Tibial artery (tissue), 4 donors: ENCODE measurements around the gene SLC7A1.

Experiments used
- DNase-seq, 2 donors: peaks; one replicate each; pipeline ENCODE4 v3.0.0-alpha.2; 2019
- H3K27ac ChIP-seq, 2 donors: fragments of 200-600 bp; sonication (generic) in 1 of 2; 1 replicate in 1 of 2; 2 replicates in 1 of 2; pipeline ENCODE4 v1.5.1; 2018 to 2019; ENCODE audit warnings: mild to moderate bottlenecking in 1 of 2
- H3K27me3 ChIP-seq, 2 donors: fragments of 200-600 bp; sonication (generic) in 1 of 2; one replicate each; pipeline versions ENCODE4 v1.5.1 to v1.6.0; 2016 to 2019
- H3K36me3 ChIP-seq, 3 donors: fragments of 200-600 bp; sonication (generic) in 2 of 3; one replicate each; pipeline ENCODE4 v1.5.1; 2016 to 2019; ENCODE audit warnings: mild to moderate bottlenecking in 2 of 3
- H3K4me1 ChIP-seq, 4 donors: fragments of 200-600 bp; sonication (generic) in 2 of 4; 1 replicate in 3 of 4; 2 replicates in 1 of 4; pipeline ENCODE4 v1.5.1; 2016 to 2019
- H3K4me3 ChIP-seq, 2 donors: fragments of 200-600 bp; sonication (generic) in 1 of 2; 1 replicate in 1 of 2; 2 replicates in 1 of 2; pipeline ENCODE4 v1.5.1; 2018 to 2019; ENCODE audit warnings: mild to moderate bottlenecking in 2 of 2
- H3K9me3 ChIP-seq, 3 donors: fragments of 200-600 bp; sonication (generic) in 1 of 3; one replicate each; pipeline ENCODE4 v1.5.1; 2016 to 2019
- intact Hi-C: fragments of 100-400 bp; cut with DNase I; formaldehyde crosslinking; loops from one replicate; pipeline ENCODE4 v1.15.0; 2023; ENCODE audit warnings: low total_unique reads
- TF ChIP-seq, protein P1 (sequence below), 2 experiments: fragments of 200-600 bp in 1 of 2; fragments of 450-650 bp in 1 of 2; IDR thresholded peaks; one replicate each; pipeline ENCODE4 v1.5.1; 2017 to 2019; ENCODE audit warnings: antibody characterized with exemption in 2 of 2, mild to moderate bottlenecking in 1 of 2, moderate library complexity in 1 of 2

SLC7A1 gene

DNA sequence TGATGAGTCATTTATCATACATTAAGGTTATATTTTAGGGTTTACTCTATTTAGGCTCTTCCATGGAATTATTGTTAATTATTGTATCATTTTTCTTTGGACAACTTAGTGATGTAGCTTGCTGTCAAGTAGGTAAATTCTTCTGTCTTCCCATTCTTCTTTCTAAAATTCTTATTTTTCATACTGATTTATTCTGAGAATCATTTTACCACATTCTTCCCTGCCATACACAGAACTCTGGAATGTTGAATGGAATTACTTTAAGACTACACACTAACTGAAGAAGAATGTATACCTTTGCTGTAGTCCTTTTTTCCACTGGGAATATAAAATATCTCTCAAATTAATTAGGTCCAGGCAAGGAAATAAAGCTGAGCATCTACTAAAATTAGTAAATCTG, 24.5 kb upstream of the SLC7A1 start:
- H3K27ac ChIP-seq: no peak overlapping the region
- H3K9me3 ChIP-seq: peaks cover 0 to 13% (median 0%) of the 10 kb centered on the region in 3 donors
- H3K4me3 ChIP-seq: no peak overlapping the region
- intact Hi-C loops: no loop called here
- H3K4me1 ChIP-seq: no peaks in the 10 kb centered on the region
- DNase-seq: no peak
- TF ChIP-seq, protein P1, sequence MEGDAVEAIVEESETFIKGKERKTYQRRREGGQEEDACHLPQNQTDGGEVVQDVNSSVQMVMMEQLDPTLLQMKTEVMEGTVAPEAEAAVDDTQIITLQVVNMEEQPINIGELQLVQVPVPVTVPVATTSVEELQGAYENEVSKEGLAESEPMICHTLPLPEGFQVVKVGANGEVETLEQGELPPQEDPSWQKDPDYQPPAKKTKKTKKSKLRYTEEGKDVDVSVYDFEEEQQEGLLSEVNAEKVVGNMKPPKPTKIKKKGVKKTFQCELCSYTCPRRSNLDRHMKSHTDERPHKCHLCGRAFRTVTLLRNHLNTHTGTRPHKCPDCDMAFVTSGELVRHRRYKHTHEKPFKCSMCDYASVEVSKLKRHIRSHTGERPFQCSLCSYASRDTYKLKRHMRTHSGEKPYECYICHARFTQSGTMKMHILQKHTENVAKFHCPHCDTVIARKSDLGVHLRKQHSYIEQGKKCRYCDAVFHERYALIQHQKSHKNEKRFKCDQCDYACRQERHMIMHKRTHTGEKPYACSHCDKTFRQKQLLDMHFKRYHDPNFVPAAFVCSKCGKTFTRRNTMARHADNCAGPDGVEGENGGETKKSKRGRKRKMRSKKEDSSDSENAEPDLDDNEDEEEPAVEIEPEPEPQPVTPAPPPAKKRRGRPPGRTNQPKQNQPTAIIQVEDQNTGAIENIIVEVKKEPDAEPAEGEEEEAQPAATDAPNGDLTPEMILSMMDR (IDR thresholded peaks at IDR 0.05): no peak
- H3K27me3 ChIP-seq: no peaks in the 10 kb centered on the region
- H3K36me3 ChIP-seq: no peaks in the 10 kb centered on the region

DNA sequence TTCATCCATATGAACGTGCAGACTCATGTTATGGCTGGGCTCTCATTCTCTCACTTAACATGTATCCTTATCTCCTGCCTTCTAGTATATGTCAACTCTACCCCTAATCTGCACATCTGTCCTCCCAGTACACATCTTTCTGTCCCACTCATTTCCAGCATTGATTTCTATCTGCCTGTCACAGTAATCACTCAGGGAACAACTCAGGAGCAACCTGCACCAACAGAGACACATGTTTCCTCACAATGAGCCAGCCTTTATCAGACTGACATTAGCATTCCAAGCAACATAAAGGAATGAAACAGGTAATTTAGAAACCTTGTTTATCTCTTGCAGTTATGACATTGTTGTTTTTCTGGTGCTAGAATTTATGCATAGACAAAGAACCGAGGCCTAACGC, 17.6 kb upstream of the SLC7A1 start:
- intact Hi-C loops: no loop called here
- peaks cover 0 to 10% of the 10 kb centered on the region in 2 donors for H3K27me3 ChIP-seq

DNA sequence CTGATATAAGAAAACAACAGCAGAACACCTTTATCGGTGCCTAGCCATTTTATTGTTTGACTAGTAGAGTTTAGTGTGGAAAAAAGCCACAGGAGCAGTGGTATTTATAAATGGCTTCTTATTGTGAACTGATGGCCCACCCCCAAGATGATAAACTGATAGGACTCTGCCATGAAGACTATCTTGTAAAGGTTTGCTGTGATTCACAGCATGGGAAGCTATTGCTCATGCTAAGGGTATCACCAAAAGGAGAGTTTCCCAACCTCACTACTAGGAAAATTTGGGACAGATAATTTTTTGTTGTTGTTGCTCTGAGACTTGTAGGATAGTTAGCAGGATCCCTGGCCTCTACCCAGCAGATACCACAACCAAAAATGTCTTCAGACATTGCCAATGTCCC, 12.0 kb upstream of the SLC7A1 start:
- no peaks in the 10 kb centered on the region for H3K9me3 ChIP-seq
- DNase-seq: no peak
- H3K27me3 ChIP-seq: peaks cover 0 to 10% of the 10 kb centered on the region in 2 donors
- H3K27ac ChIP-seq: no peak overlapping the region
- intact Hi-C loops: no loop called here
- no peaks in the 10 kb centered on the region for H3K36me3 ChIP-seq
- H3K4me3 ChIP-seq: no peak overlapping the region
- TF ChIP-seq, protein P1 (IDR thresholded peaks at IDR 0.05): no peak
- H3K4me1 ChIP-seq: no peaks in the 10 kb centered on the region

More for the DNA sequence above, 17.6 kb upstream of the SLC7A1 start:
- Histone ChIP-seq H3K36me3 (no peaks in the 10 kb centered on the region), H3K9me3 (peaks cover 0 to 15% (median 0%) of the 10 kb centered on the region in 3 donors), H3K4me1 (no peaks in the 10 kb centered on the region), H3K27ac (no peak overlapping the region), H3K4me3 (no peak overlapping the region)
- DNase-seq: no peak
- TF ChIP-seq, protein P1 (IDR thresholded peaks at IDR 0.05): no peak

DNA sequence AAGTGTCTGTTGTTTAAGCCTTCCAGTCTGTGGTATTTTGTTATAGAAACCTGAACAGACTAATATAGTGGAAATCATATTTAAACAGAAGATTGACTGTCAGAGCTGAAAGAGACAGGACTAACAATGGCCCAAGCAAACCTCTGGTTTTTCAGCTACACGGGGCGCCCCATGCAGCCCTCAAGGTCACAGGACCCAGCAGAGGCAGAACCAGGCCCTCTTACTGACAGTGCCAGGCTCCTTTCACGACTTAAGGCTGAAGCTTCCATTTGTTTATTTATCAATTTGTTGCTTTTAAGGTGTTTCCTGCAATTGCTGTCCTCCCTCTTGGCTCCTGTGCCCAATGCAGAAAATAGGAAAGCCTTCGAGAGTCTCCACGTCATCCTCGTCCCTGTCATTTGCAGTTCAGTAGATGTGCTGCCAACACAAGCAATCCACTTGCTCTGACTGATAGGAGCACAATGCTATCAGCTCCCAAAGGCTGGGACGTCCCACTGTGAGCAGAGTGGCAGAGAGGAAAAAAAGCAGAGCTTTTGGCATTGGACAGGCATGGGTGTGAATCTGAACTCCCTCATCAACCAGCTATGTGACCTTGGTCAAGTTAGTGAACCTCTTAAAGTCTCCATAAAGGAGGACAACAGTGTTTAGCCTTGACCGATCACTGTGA, 10.5 kb upstream of the SLC7A1 start:
- H3K36me3 ChIP-seq: no peaks in the 10 kb centered on the region
- H3K4me3 ChIP-seq: no peak overlapping the region
- H3K27me3 ChIP-seq: peaks cover 0 to 3% of the 10 kb centered on the region in 2 donors
- no peak overlapping the region for H3K27ac ChIP-seq
- no peaks in the 10 kb centered on the region for H3K4me1 ChIP-seq
- TF ChIP-seq, protein P1 (IDR thresholded peaks at IDR 0.05): no peak
- DNase-seq: no peak
- H3K9me3 ChIP-seq: no peaks in the 10 kb centered on the region
- intact Hi-C loops: no loop called here

DNA sequence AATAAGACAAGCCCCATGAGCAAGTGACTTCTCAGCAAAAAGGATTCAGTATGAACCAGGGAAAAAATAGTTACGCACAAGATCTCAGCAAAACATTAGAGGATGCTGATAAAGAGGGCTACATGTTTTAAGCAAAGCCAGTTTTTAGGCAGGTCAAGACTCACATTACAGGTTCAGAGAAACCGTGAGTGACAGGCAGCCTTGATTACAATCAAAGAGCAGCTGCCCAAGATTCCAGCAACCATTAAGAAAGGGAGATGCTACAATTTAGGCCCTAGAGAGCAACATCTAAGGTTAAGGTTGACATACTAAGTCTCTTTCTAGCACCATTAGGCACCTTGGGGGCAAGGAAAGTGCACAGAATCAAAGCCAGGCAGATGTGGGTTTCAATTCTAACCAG, 2.8 kb upstream of the SLC7A1 start:
- peaks cover 0 to 10% (median 5%) of the 10 kb centered on the region in 4 donors for H3K4me1 ChIP-seq
- H3K9me3 ChIP-seq: no peaks in the 10 kb centered on the region
- no peak overlapping the region for H3K27ac ChIP-seq
- TF ChIP-seq, protein P1 (IDR thresholded peaks at IDR 0.05): no peak
- peaks cover 0 to 2% of the 10 kb centered on the region in 2 donors for H3K27me3 ChIP-seq
- no peak for DNase-seq
- no peaks in the 10 kb centered on the region for H3K36me3 ChIP-seq
- intact Hi-C loops: loop anchor here (5.0 kb wide), 1 partner anchor 324 kb away; no protein-coding TSS in a partner anchor
- no peak overlapping the region for H3K4me3 ChIP-seq
